Measurements from ENCODE around the gene SMYD3. TPM values are rescaled to one million over a fixed set of nuclear protein-coding genes. Genes with fewer than 3 reads are reported as not detected.

SMYD3 gene
- total and polyA plus RNA-seq, 2 donors = 22.0 to 27.0 TPM

- Histone ChIP-seq H3K4me3 (ENCODE audit: low read length in 2 of 2) (no peak overlapping the region), H3K27ac (ENCODE audit: low read depth in 1 of 2, low read length in 1 of 2) (no peak overlapping the region), H3K36me3 (ENCODE audit: control insufficient read depth in 2 of 2, insufficient read depth in 2 of 2, low read length in 1 of 2) (no peaks in the 10 kb centered on the region), H3K27me3 (ENCODE audit: control insufficient read depth in 2 of 2, insufficient read depth in 1 of 2, low read length in 1 of 2) (no peaks in the 10 kb centered on the region), H3K9me3 (ENCODE audit: control insufficient read depth in 2 of 2, insufficient read depth in 1 of 2, low read length in 1 of 2) (no peaks in the 10 kb centered on the region), H3K4me1 (ENCODE audit: control insufficient read depth in 2 of 2, insufficient read depth in 2 of 2, low read length in 2 of 2) (no peaks in the 10 kb centered on the region)
- no peak for DNase-seq (ENCODE audit: low read depth in 6 of 9, low spot score in 9 of 9)
- 98% methylated on average over 6 of the region's 6 CpGs for WGBS
These were observed 519.1 kb downstream of the SMYD3 start for GRCh38 chr1:245987997-245988392.

- 88% methylated on average over 6 of the region's 6 CpGs for WGBS
- Histone ChIP-seq H3K4me1 (ENCODE audit: control insufficient read depth in 2 of 2, insufficient read depth in 2 of 2, low read length in 2 of 2) (no peaks in the 10 kb centered on the region), H3K27me3 (ENCODE audit: control insufficient read depth in 2 of 2, insufficient read depth in 1 of 2, low read length in 1 of 2) (no peaks in the 10 kb centered on the region), H3K27ac (ENCODE audit: low read depth in 1 of 2, low read length in 1 of 2) (no peak overlapping the region), H3K36me3 (ENCODE audit: control insufficient read depth in 2 of 2, insufficient read depth in 2 of 2, low read length in 1 of 2) (no peaks in the 10 kb centered on the region), H3K4me3 (ENCODE audit: low read length in 2 of 2) (no peak overlapping the region), H3K9me3 (ENCODE audit: control insufficient read depth in 2 of 2, insufficient read depth in 1 of 2, low read length in 1 of 2) (no peaks in the 10 kb centered on the region)
- no peak for DNase-seq (ENCODE audit: low read depth in 6 of 9, low spot score in 9 of 9)
These were observed 519.5 kb downstream of the SMYD3 start for GRCh38 chr1:245987577-245987976.

GRCh38 chr1:245987219-245987545 is 519.9 kb downstream of the SMYD3 start:
- H3K27me3 ChIP-seq (ENCODE audit: control insufficient read depth in 2 of 2, insufficient read depth in 1 of 2, low read length in 1 of 2) = no peaks in the 10 kb centered on the region
- H3K4me1 ChIP-seq (ENCODE audit: control insufficient read depth in 2 of 2, insufficient read depth in 2 of 2, low read length in 2 of 2) = no peaks in the 10 kb centered on the region
- WGBS = 82% methylated on average over 2 of the region's 2 CpGs
- H3K9me3 ChIP-seq (ENCODE audit: control insufficient read depth in 2 of 2, insufficient read depth in 1 of 2, low read length in 1 of 2) = no peaks in the 10 kb centered on the region
- no peak overlapping the region for H3K4me3 ChIP-seq (ENCODE audit: low read length in 2 of 2)
- no peak overlapping the region for H3K27ac ChIP-seq (ENCODE audit: low read depth in 1 of 2, low read length in 1 of 2)
- no peak for DNase-seq (ENCODE audit: low read depth in 6 of 9, low spot score in 9 of 9)
- no peaks in the 10 kb centered on the region for H3K36me3 ChIP-seq (ENCODE audit: control insufficient read depth in 2 of 2, insufficient read depth in 2 of 2, low read length in 1 of 2)

GRCh38 chr1:245986404-245987218 is 520.5 kb downstream of the SMYD3 start:
- H3K27me3 ChIP-seq (ENCODE audit: control insufficient read depth in 2 of 2, insufficient read depth in 1 of 2, low read length in 1 of 2) = no peaks in the 10 kb centered on the region
- H3K27ac ChIP-seq (ENCODE audit: low read depth in 1 of 2, low read length in 1 of 2) = no peak overlapping the region
- no peak overlapping the region for H3K4me3 ChIP-seq (ENCODE audit: low read length in 2 of 2)
- no peak for DNase-seq (ENCODE audit: low read depth in 6 of 9, low spot score in 9 of 9)
- WGBS = 91% methylated on average over 12 of the region's 12 CpGs
- no peaks in the 10 kb centered on the region for H3K9me3 ChIP-seq (ENCODE audit: control insufficient read depth in 2 of 2, insufficient read depth in 1 of 2, low read length in 1 of 2)
- no peaks in the 10 kb centered on the region for H3K4me1 ChIP-seq (ENCODE audit: control insufficient read depth in 2 of 2, insufficient read depth in 2 of 2, low read length in 2 of 2)
- no peaks in the 10 kb centered on the region for H3K36me3 ChIP-seq (ENCODE audit: control insufficient read depth in 2 of 2, insufficient read depth in 2 of 2, low read length in 1 of 2)

DNA sequence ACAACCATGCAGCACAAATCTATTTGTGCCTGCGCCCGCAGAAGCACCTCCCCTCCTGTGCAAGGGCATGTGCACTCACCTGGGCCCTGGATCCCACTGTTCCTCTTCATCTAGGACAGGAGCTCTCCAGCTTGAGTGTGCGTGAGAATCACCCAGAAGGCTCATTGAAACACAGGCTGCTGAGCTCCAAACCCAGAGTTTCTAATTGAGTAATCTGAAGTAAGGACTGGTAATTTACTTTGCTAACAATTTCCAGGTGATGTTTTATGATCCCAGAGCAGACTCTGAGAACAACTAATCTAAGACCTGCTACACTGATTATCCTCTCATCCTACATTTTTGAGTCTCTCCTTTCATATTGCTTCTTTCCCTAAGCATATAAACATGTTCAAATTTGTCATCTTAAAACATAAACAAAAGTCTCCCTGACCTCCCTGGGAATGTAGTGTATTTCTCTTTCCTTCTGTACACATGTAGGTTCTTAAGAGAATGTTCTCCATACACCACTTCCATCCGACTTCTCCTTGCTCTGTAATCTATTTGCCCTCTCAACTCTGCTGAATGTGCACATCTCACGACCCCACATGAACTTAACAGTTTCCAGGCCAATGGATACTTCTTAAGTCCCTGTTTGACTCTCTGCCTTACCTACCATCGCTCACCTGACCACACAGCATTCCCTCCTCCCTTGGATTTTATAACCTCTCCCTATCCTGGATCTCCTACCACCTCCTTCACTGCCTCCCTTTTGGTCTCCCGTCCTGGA is 522.5 kb downstream of the SMYD3 start:
- Histone ChIP-seq H3K27ac (ENCODE audit: low read depth in 1 of 2, low read length in 1 of 2) (no peak overlapping the region), H3K4me3 (ENCODE audit: low read length in 2 of 2) (no peak overlapping the region), H3K36me3 (ENCODE audit: control insufficient read depth in 2 of 2, insufficient read depth in 2 of 2, low read length in 1 of 2) (no peaks in the 10 kb centered on the region), H3K4me1 (ENCODE audit: control insufficient read depth in 2 of 2, insufficient read depth in 2 of 2, low read length in 2 of 2) (no peaks in the 10 kb centered on the region), H3K27me3 (ENCODE audit: control insufficient read depth in 2 of 2, insufficient read depth in 1 of 2, low read length in 1 of 2) (no peaks in the 10 kb centered on the region), H3K9me3 (ENCODE audit: control insufficient read depth in 2 of 2, insufficient read depth in 1 of 2, low read length in 1 of 2) (no peaks in the 10 kb centered on the region)
- 98% methylated on average over 7 of the region's 7 CpGs for WGBS
- no peak for DNase-seq (ENCODE audit: low read depth in 6 of 9, low spot score in 9 of 9)

GRCh38 chr1:245983294-245983967 is 523.6 kb downstream of the SMYD3 start:
- H3K4me3 ChIP-seq (ENCODE audit: low read length in 2 of 2) = no peak overlapping the region
- no peaks in the 10 kb centered on the region for H3K27me3 ChIP-seq (ENCODE audit: control insufficient read depth in 2 of 2, insufficient read depth in 1 of 2, low read length in 1 of 2)
- no peaks in the 10 kb centered on the region for H3K9me3 ChIP-seq (ENCODE audit: control insufficient read depth in 2 of 2, insufficient read depth in 1 of 2, low read length in 1 of 2)
- H3K4me1 ChIP-seq (ENCODE audit: control insufficient read depth in 2 of 2, insufficient read depth in 2 of 2, low read length in 2 of 2) = no peaks in the 10 kb centered on the region
- WGBS = 94% methylated on average over 7 of the region's 7 CpGs
- no peak for DNase-seq (ENCODE audit: low read depth in 6 of 9, low spot score in 9 of 9)
- no peaks in the 10 kb centered on the region for H3K36me3 ChIP-seq (ENCODE audit: control insufficient read depth in 2 of 2, insufficient read depth in 2 of 2, low read length in 1 of 2)
- no peak overlapping the region for H3K27ac ChIP-seq (ENCODE audit: low read depth in 1 of 2, low read length in 1 of 2)

DNA sequence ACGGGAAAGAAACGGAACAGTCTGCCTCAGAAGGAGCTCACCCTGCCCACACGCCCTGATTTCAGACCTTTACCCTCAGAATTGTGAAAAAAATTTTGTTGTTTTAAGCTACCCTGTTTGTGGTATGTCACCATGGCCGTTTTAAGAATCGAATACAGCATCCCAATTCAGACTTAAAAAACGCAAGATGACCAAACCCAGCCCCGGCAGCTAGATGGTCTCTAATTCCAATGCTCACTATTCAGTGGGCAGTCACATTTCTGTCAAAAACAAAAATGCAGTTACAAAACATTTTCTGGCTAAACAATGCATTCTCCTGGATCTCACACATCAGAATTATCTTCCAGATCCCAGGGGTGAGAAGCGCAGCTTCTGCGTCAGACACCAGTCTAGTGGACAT is 527.5 kb downstream of the SMYD3 start:
- 98% methylated on average over 9 of the region's 9 CpGs for WGBS

DNA sequence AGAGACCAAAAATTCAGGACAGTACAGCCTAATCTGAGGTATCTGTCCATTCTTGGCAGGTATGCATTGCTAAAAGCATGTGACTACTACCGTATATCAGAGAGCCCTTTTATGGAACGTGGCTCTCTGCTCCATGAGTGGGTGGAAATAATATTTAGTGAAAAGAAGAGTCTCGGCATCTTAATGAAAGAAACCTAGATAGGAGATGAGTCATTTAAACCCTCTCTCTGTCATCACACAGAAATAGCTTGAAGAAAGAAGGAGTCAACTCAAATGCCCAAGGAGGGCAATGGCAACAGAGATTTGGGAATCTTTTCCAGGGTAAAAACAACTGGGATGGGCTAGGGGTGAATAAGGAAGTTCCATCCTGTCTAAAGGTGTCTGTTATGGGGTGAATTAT is 528.2 kb downstream of the SMYD3 start:
- no peaks in the 10 kb centered on the region for H3K4me1 ChIP-seq (ENCODE audit: control insufficient read depth in 2 of 2, insufficient read depth in 2 of 2, low read length in 2 of 2)
- no peak overlapping the region for H3K4me3 ChIP-seq (ENCODE audit: low read length in 2 of 2)
- no peak overlapping the region for H3K27ac ChIP-seq (ENCODE audit: low read depth in 1 of 2, low read length in 1 of 2)
- 96% methylated on average over 3 of the region's 3 CpGs for WGBS
- H3K27me3 ChIP-seq (ENCODE audit: control insufficient read depth in 2 of 2, insufficient read depth in 1 of 2, low read length in 1 of 2) = no peaks in the 10 kb centered on the region
- DNase-seq (ENCODE audit: low read depth in 6 of 9, low spot score in 9 of 9) = no peak
- no peaks in the 10 kb centered on the region for H3K9me3 ChIP-seq (ENCODE audit: control insufficient read depth in 2 of 2, insufficient read depth in 1 of 2, low read length in 1 of 2)
- H3K36me3 ChIP-seq (ENCODE audit: control insufficient read depth in 2 of 2, insufficient read depth in 2 of 2, low read length in 1 of 2) = no peaks in the 10 kb centered on the region

More for the DNA sequence above, 527.5 kb downstream of the SMYD3 start:
- Histone ChIP-seq H3K27me3 (ENCODE audit: control insufficient read depth in 2 of 2, insufficient read depth in 1 of 2, low read length in 1 of 2) (no peaks in the 10 kb centered on the region), H3K4me3 (ENCODE audit: low read length in 2 of 2) (no peak overlapping the region), H3K4me1 (ENCODE audit: control insufficient read depth in 2 of 2, insufficient read depth in 2 of 2, low read length in 2 of 2) (no peaks in the 10 kb centered on the region), H3K36me3 (ENCODE audit: control insufficient read depth in 2 of 2, insufficient read depth in 2 of 2, low read length in 1 of 2) (no peaks in the 10 kb centered on the region), H3K9me3 (ENCODE audit: control insufficient read depth in 2 of 2, insufficient read depth in 1 of 2, low read length in 1 of 2) (no peaks in the 10 kb centered on the region), H3K27ac (ENCODE audit: low read depth in 1 of 2, low read length in 1 of 2) (no peak overlapping the region)
- DNase-seq (ENCODE audit: low read depth in 6 of 9, low spot score in 9 of 9) = no peak

- Histone ChIP-seq H3K27ac (ENCODE audit: low read depth in 1 of 2, low read length in 1 of 2) (no peak overlapping the region), H3K4me1 (ENCODE audit: control insufficient read depth in 2 of 2, insufficient read depth in 2 of 2, low read length in 2 of 2) (no peaks in the 10 kb centered on the region), H3K4me3 (ENCODE audit: low read length in 2 of 2) (no peak overlapping the region), H3K9me3 (ENCODE audit: control insufficient read depth in 2 of 2, insufficient read depth in 1 of 2, low read length in 1 of 2) (no peaks in the 10 kb centered on the region), H3K36me3 (ENCODE audit: control insufficient read depth in 2 of 2, insufficient read depth in 2 of 2, low read length in 1 of 2) (no peaks in the 10 kb centered on the region), H3K27me3 (ENCODE audit: control insufficient read depth in 2 of 2, insufficient read depth in 1 of 2, low read length in 1 of 2) (no peaks in the 10 kb centered on the region)
- 97% methylated on average over 5 of the region's 5 CpGs for WGBS
- no peak for DNase-seq (ENCODE audit: low read depth in 6 of 9, low spot score in 9 of 9)
These were observed 534.6 kb downstream of the SMYD3 start for GRCh38 chr1:245972476-245972875.

All from thymus (tissue), 11 donors.